Measurements from ENCODE around the gene TCF4. TPM values are rescaled to one million over a fixed set of nuclear protein-coding genes. Genes with fewer than 3 reads are reported as not detected.

The TCF4 gene
- total RNA-seq, 1 experiment from 2014 or later = 12.5 TPM

DNA sequence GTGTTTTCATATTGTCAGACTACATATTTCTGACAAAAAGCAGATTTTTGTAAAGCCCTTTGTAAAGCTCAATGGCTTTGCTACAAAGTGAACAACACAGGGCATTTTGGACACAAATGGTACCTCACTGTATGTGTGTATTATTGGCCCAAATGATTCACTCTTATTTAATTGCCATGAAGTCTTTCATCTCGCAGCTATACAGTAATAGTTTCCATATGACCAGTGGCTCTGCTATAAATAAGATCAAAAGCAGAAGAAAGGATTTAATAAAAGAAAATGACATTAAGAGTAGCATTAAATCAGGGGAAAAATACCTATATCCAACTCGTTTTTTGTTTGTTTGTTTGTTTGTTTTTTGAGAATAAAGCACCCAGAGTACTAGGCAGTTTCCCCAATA, 344.7 kb downstream of the TCF4 start:
- no peaks in the 10 kb centered on the region for H3K27me3 ChIP-seq (ENCODE audit: low read length)
- no TSS peak for BruUV-seq (replicated peaks)
- no peak overlapping the region for H3K27ac ChIP-seq (ENCODE audit: low read length)
- TF ChIP-seq, protein P1, sequence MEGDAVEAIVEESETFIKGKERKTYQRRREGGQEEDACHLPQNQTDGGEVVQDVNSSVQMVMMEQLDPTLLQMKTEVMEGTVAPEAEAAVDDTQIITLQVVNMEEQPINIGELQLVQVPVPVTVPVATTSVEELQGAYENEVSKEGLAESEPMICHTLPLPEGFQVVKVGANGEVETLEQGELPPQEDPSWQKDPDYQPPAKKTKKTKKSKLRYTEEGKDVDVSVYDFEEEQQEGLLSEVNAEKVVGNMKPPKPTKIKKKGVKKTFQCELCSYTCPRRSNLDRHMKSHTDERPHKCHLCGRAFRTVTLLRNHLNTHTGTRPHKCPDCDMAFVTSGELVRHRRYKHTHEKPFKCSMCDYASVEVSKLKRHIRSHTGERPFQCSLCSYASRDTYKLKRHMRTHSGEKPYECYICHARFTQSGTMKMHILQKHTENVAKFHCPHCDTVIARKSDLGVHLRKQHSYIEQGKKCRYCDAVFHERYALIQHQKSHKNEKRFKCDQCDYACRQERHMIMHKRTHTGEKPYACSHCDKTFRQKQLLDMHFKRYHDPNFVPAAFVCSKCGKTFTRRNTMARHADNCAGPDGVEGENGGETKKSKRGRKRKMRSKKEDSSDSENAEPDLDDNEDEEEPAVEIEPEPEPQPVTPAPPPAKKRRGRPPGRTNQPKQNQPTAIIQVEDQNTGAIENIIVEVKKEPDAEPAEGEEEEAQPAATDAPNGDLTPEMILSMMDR (conservative IDR thresholded peaks at IDR 0.05; ENCODE audit: low read depth, low read length) = no peak
- TF ChIP-seq EZH2phosphoT487 (IDR thresholded peaks at IDR 0.05; ENCODE audit: borderline replicate concordance, low read length) (no peak), EZH2 (IDR thresholded peaks at IDR 0.05; ENCODE audit: low read length, unreplicated experiment) (no peak)
- H3F3A ChIP-seq (ENCODE audit: low read length, unreplicated experiment) = no peaks in the 10 kb centered on the region
- no peak for DNase-seq
- H3K4me1 ChIP-seq (ENCODE audit: insufficient read depth, low read length) = peaks cover 8% of the 10 kb centered on the region
- no peaks in the 10 kb centered on the region for H3K36me3 ChIP-seq (ENCODE audit: low read depth, low read length)
- no peaks in the 10 kb centered on the region for H3K9me2 ChIP-seq (replicated peaks; ENCODE audit: low read length)
- intact Hi-C loops (cut with micrococcal nuclease) = no loop called here
- ChIA-PET CTCF (no interaction called here), POLR2A (ENCODE audit: unreplicated experiment) (no interaction called here)
- no peak overlapping the region for H2AFZ ChIP-seq (ENCODE audit: low read length)
- no peak overlapping the region for H3K9ac ChIP-seq (ENCODE audit: low read length)
- no peaks in the 10 kb centered on the region for H3K9me3 ChIP-seq (ENCODE audit: low read length)
- no peak overlapping the region for H3K4me3 ChIP-seq (ENCODE audit: low read length)
- H4K20me1 ChIP-seq (ENCODE audit: low read length) = no peaks in the 10 kb centered on the region
- no peak for ATAC-seq
- H3K4me2 ChIP-seq (ENCODE audit: low read length) = no peak overlapping the region
- no peaks in the 10 kb centered on the region for H3K79me2 ChIP-seq (ENCODE audit: low read length)

DNA sequence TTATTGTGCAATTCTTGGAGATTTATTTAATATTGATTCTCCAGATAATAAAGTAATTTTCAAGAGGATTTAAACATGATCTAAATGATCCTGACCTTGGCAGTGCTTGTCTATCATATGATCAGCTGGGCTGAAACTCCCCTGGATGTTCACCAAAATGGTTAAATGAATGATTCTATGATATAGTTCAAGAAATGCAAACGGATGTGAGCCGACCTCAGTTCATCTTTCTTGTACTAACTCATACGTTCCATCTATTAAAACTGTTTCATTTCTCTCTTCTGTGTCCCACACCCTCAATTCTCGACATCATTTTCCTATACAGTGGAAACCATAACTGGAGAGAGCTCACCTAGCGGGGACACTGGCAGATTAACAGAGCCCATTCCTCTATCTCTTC, 347.0 kb downstream of the TCF4 start:
- Histone ChIP-seq H3K4me1 (ENCODE audit: insufficient read depth, low read length) (no peaks in the 10 kb centered on the region), H3K9me2 (replicated peaks; ENCODE audit: low read length) (no peaks in the 10 kb centered on the region), H3K4me2 (ENCODE audit: low read length) (no peak overlapping the region), H3K9me3 (ENCODE audit: low read length) (no peaks in the 10 kb centered on the region), H3K27me3 (ENCODE audit: low read length) (no peaks in the 10 kb centered on the region), H3K79me2 (ENCODE audit: low read length) (no peaks in the 10 kb centered on the region), H3K36me3 (ENCODE audit: low read depth, low read length) (no peaks in the 10 kb centered on the region), H3K9ac (ENCODE audit: low read length) (no peak overlapping the region), H4K20me1 (ENCODE audit: low read length) (no peaks in the 10 kb centered on the region), H3K4me3 (ENCODE audit: low read length) (no peak overlapping the region), H3F3A (ENCODE audit: low read length, unreplicated experiment) (no peaks in the 10 kb centered on the region), H3K27ac (ENCODE audit: low read length) (no peak overlapping the region), H2AFZ (ENCODE audit: low read length) (no peak overlapping the region)
- ChIA-PET CTCF (no interaction called here), POLR2A (ENCODE audit: unreplicated experiment) (no interaction called here)
- intact Hi-C loops (cut with micrococcal nuclease) = no loop called here
- no TSS peak for BruUV-seq (replicated peaks)
- TF ChIP-seq EZH2phosphoT487 (IDR thresholded peaks at IDR 0.05; ENCODE audit: borderline replicate concordance, low read length) = no peak
- TF ChIP-seq EZH2 (IDR thresholded peaks at IDR 0.05; ENCODE audit: low read length, unreplicated experiment) = no peak
- TF ChIP-seq, protein P1 (conservative IDR thresholded peaks at IDR 0.05; ENCODE audit: low read depth, low read length) = no peak
- DNase-seq = no peak
- no peak for ATAC-seq

DNA sequence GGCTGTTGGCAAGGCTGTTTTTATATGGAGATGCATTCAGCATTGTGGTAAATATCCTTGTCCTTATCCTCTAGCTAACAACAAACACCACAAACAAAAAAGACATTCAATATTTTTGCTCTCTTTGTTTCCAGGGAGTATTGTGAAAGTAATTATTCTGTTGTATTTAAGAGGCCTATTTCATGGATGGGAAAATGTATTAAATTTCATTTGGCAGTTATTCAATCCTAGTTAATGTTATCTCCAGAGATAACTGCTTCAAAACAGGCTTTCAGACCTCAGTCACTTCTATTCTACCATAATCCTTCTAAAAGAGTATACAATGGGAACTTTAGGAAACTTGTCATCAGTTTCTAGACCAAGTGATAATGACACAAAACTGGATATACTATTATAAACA, 348.3 kb downstream of the TCF4 start:
- ChIA-PET POLR2A (ENCODE audit: unreplicated experiment) (no interaction called here), CTCF (no interaction called here)
- intact Hi-C loops (cut with micrococcal nuclease) = no loop called here
- Histone ChIP-seq H3K4me3 (ENCODE audit: low read length) (no peak overlapping the region), H3K9ac (ENCODE audit: low read length) (no peak overlapping the region), H3K9me3 (ENCODE audit: low read length) (no peaks in the 10 kb centered on the region), H3K27me3 (ENCODE audit: low read length) (no peaks in the 10 kb centered on the region), H3K27ac (ENCODE audit: low read length) (no peak overlapping the region), H3K36me3 (ENCODE audit: low read depth, low read length) (no peaks in the 10 kb centered on the region), H2AFZ (ENCODE audit: low read length) (no peak overlapping the region), H3K4me2 (ENCODE audit: low read length) (no peak overlapping the region), H3K9me2 (replicated peaks; ENCODE audit: low read length) (no peaks in the 10 kb centered on the region), H3K4me1 (ENCODE audit: insufficient read depth, low read length) (0 out of 2 replicates have a peak, but pooled peaks cover 5% of the 10 kb centered on the region), H3F3A (ENCODE audit: low read length, unreplicated experiment) (no peaks in the 10 kb centered on the region), H4K20me1 (ENCODE audit: low read length) (no peaks in the 10 kb centered on the region), H3K79me2 (ENCODE audit: low read length) (no peaks in the 10 kb centered on the region)
- ATAC-seq (no peak), DNase-seq (no peak)
- BruUV-seq (replicated peaks) = no TSS peak
- TF ChIP-seq, protein P1 (conservative IDR thresholded peaks at IDR 0.05; ENCODE audit: low read depth, low read length) = no peak
- TF ChIP-seq EZH2phosphoT487 (IDR thresholded peaks at IDR 0.05; ENCODE audit: borderline replicate concordance, low read length) (no peak), EZH2 (IDR thresholded peaks at IDR 0.05; ENCODE audit: low read length, unreplicated experiment) (no peak)
